Upper lobe of left lung (tissue), 4 donors: Measurements from ENCODE around the gene IFNA6.

Source experiments
- POLR2A ChIP-seq, 4 donors: fragments of 450-650 bp; IDR thresholded peaks; one replicate each; pipeline ENCODE4 v1.5.1; 2016 to 2017; ENCODE audit warnings: antibody characterized with exemption in 4 of 4, mild to moderate bottlenecking in 2 of 4
- TF ChIP-seq, protein P1 (sequence below), 6 experiments: fragments of 450-650 bp in 4 of 6; fragments of 200-600 bp in 2 of 6; sonication (generic) in 2 of 6; IDR thresholded peaks; one replicate each; pipeline ENCODE4 v1.5.1; 2016 to 2019; ENCODE audit warnings: antibody characterized with exemption in 6 of 6

GRCh38 chr9:21398955-21399489 is 48.3 kb upstream of the IFNA6 start:
- TF ChIP-seq, protein P1, sequence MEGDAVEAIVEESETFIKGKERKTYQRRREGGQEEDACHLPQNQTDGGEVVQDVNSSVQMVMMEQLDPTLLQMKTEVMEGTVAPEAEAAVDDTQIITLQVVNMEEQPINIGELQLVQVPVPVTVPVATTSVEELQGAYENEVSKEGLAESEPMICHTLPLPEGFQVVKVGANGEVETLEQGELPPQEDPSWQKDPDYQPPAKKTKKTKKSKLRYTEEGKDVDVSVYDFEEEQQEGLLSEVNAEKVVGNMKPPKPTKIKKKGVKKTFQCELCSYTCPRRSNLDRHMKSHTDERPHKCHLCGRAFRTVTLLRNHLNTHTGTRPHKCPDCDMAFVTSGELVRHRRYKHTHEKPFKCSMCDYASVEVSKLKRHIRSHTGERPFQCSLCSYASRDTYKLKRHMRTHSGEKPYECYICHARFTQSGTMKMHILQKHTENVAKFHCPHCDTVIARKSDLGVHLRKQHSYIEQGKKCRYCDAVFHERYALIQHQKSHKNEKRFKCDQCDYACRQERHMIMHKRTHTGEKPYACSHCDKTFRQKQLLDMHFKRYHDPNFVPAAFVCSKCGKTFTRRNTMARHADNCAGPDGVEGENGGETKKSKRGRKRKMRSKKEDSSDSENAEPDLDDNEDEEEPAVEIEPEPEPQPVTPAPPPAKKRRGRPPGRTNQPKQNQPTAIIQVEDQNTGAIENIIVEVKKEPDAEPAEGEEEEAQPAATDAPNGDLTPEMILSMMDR (IDR thresholded peaks at IDR 0.05), result no peak
- TF ChIP-seq POLR2A (IDR thresholded peaks at IDR 0.05), result no peak
